Measurements from ENCODE around the gene FAM114A2. TPM values are rescaled to one million over a fixed set of nuclear protein-coding genes. Genes with fewer than 3 reads are reported as not detected.

FAM114A2 gene
- total RNA-seq, 6 donors from 2014 or later, result 10.5 to 45.3 (median 17.1) TPM

DNA sequence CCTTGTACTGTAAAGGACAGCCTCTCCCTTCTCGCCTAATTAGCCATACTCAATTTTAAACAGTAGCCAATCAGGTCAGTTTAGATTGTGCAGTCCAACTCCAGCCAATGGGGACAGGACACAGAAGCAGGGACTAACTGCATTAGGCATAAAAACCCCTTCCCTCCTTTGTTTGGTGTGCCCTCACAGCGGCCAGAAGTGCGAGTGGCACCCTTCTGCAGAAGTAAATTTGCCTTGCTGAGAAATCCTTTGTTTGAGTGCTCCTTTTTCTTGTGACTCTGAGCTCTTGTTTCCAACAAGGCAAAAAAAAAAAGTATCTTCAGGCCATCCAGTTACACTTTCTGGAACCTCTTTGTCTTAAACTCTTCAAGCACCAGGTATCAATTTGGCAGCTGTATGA, 97.4 kb downstream of the FAM114A2 start:
- 82 to 100% methylated on average over 3 of the region's 3 CpGs for WGBS, 2 donors
- TF ChIP-seq POLR2AphosphoS5 (IDR thresholded peaks at IDR 0.05) (no peak), EP300 (IDR thresholded peaks at IDR 0.05) (no peak), POLR2A (IDR thresholded peaks at IDR 0.05) (no peak)
- TF ChIP-seq, protein P1, sequence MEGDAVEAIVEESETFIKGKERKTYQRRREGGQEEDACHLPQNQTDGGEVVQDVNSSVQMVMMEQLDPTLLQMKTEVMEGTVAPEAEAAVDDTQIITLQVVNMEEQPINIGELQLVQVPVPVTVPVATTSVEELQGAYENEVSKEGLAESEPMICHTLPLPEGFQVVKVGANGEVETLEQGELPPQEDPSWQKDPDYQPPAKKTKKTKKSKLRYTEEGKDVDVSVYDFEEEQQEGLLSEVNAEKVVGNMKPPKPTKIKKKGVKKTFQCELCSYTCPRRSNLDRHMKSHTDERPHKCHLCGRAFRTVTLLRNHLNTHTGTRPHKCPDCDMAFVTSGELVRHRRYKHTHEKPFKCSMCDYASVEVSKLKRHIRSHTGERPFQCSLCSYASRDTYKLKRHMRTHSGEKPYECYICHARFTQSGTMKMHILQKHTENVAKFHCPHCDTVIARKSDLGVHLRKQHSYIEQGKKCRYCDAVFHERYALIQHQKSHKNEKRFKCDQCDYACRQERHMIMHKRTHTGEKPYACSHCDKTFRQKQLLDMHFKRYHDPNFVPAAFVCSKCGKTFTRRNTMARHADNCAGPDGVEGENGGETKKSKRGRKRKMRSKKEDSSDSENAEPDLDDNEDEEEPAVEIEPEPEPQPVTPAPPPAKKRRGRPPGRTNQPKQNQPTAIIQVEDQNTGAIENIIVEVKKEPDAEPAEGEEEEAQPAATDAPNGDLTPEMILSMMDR (IDR thresholded peaks at IDR 0.05), result no peak
- no peak for DNase-seq
- ATAC-seq (ENCODE audit: low FRiP score in 2 of 2), result no peak
- Histone ChIP-seq H3K36me3 (no peaks in the 10 kb centered on the region), H3K9me3 (peaks cover 19 to 30% (median 24%) of the 10 kb centered on the region in 4 donors), H3K27ac (no peak overlapping the region), H3K4me1 (no peaks in the 10 kb centered on the region), H3K27me3 (no peaks in the 10 kb centered on the region), H3K4me3 (no peak overlapping the region)

Other genes with a start within 250 kb of the FAM114A2 start
- 10 to 100 TPM in 4 of 6 donors, 1 to 10 TPM in 2; 6.4 to 34.5 (median 25.6) TPM for gene MFAP3, start 57 bp upstream of the FAM114A2 start, total RNA-seq
- gene GALNT10, start 151.8 kb upstream of the FAM114A2 start, total RNA-seq, result 100 to 1,000 TPM in 1 of 6 donors, 10 to 100 TPM in 5; 38.6 to 118 (median 66.4) TPM

All from upper lobe of left lung (tissue), 6 donors.